DOHH2 (cell line): ENCODE measurements around the gene ST3GAL3.

ENCODE experiments used
- H3F3A ChIP-seq: fragments of 200-600 bp; sonication (generic), shearing (Covaris generic); 2 replicates; pipeline ENCODE4 v1.6.0; 2016; ENCODE audit warnings: antibody characterized with exemption, mild to moderate bottlenecking; ENCODE audit not compliant: control insufficient read depth, insufficient read depth
- H3K27ac ChIP-seq: fragments of 200-600 bp; sonication (generic); 2 replicates; pipeline ENCODE4 v1.5.1; 2014; ENCODE audit warnings: low read depth, mild to moderate bottlenecking, low read length, moderate library complexity
- H3K27me3 ChIP-seq: fragments of 200-600 bp; sonication (generic); 2 replicates; pipeline ENCODE4 v1.6.1; 2014; ENCODE audit warnings: mild to moderate bottlenecking, low read length, mixed read lengths; ENCODE audit not compliant: control insufficient read depth
- H3K36me3 ChIP-seq: fragments of 200-600 bp; sonication (generic); 2 replicates; pipeline ENCODE4 v1.6.1; 2014; ENCODE audit warnings: mild to moderate bottlenecking, low read length, moderate library complexity, mixed read lengths; ENCODE audit not compliant: control insufficient read depth
- H3K4me1 ChIP-seq: fragments of 200-600 bp; sonication (generic); 2 replicates; pipeline ENCODE4 v1.6.1; 2014; ENCODE audit warnings: mild to moderate bottlenecking, low read length, mixed read lengths; ENCODE audit not compliant: control insufficient read depth
- H3K4me2 ChIP-seq: fragments of 200-600 bp; sonication (generic); 2 replicates; pipeline ENCODE4 v1.6.0; 2014; ENCODE audit warnings: mild to moderate bottlenecking, low read length, moderate library complexity
- H3K4me3 ChIP-seq: fragments of 200-600 bp; sonication (generic); 2 replicates; pipeline ENCODE4 v1.5.1; 2014; ENCODE audit warnings: mild to moderate bottlenecking, low read length, mixed read lengths
- H3K79me2 ChIP-seq: fragments of 200-600 bp; sonication (generic); 2 replicates; pipeline ENCODE4 v1.6.1; 2014; ENCODE audit warnings: mild to moderate bottlenecking, low read length, mixed read lengths; ENCODE audit not compliant: control insufficient read depth
- H3K9me2 ChIP-seq: fragments of 200-600 bp; sonication (generic); replicated peaks from 2 replicates; pipeline ENCODE4 v1.6.1; 2014; ENCODE audit warnings: mild to moderate bottlenecking, low read length, mixed read lengths; ENCODE audit not compliant: control insufficient read depth
- H3K9me3 ChIP-seq: fragments of 200-600 bp; sonication (generic); 2 replicates; pipeline ENCODE4 v1.6.1; 2014; ENCODE audit warnings: antibody characterized with exemption, low read length, mixed read lengths; ENCODE audit not compliant: control insufficient read depth, insufficient read depth
- H4K20me1 ChIP-seq: fragments of 200-600 bp; sonication (generic); 2 replicates; pipeline ENCODE4 v1.6.0; 2014; ENCODE audit warnings: low read depth, mild to moderate bottlenecking, antibody characterized with exemption, low read length, moderate library complexity; ENCODE audit not compliant: control insufficient read depth, insufficient read depth
- CTCF ChIP-seq: fragments of 200-600 bp; sonication (generic); IDR thresholded peaks from one replicate; pipeline ENCODE4 v1.5.1; 2014; ENCODE audit warnings: antibody characterized with exemption, mild to moderate bottlenecking, low read depth, low read length; ENCODE audit not compliant: poor library complexity, severe bottlenecking
- EZH2phosphoT487 ChIP-seq: fragments of 200-600 bp; sonication (generic); IDR thresholded peaks from 2 replicates; pipeline ENCODE4 v1.6.1; 2017; ENCODE audit warnings: borderline replicate concordance, mild to moderate bottlenecking, antibody characterized with exemption, low read length, moderate library complexity, mixed read lengths

Gene ST3GAL3

GRCh38 chr1:43687301-43688108 lies 19.8 kb upstream of the ST3GAL3 start:
- TF ChIP-seq EZH2phosphoT487 = no peak
- TF ChIP-seq CTCF = no peak
- no peaks in the 10 kb centered on the region for H3K79me2 ChIP-seq
- H4K20me1 ChIP-seq = no peaks in the 10 kb centered on the region
- no peak overlapping the region for H3K4me3 ChIP-seq
- H3K36me3 ChIP-seq = peaks cover 86% of the 10 kb centered on the region
- H3K4me2 ChIP-seq = no peak overlapping the region
- H3K9me2 ChIP-seq = no peaks in the 10 kb centered on the region
- H3K9me3 ChIP-seq = no peaks in the 10 kb centered on the region
- H3K27ac ChIP-seq = no peak overlapping the region
- no peaks in the 10 kb centered on the region for H3K27me3 ChIP-seq
- no peaks in the 10 kb centered on the region for H3F3A ChIP-seq
- H3K4me1 ChIP-seq = no peaks in the 10 kb centered on the region

DNA sequence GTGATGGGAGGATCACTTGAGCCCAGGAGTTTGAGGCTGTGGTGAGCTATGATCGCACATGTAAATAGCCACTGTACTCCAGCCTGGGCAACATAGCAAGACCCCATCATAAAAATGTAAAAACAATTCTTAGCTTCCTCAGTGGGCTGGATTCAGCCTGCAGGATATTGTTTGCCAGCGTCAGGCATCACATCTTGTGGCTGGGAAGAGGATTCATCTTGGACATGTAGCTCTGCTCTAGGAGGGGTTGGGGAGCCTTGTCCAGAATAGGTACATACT lies 19.3 kb upstream of the ST3GAL3 start:
- no peaks in the 10 kb centered on the region for H3K9me2 ChIP-seq
- TF ChIP-seq EZH2phosphoT487 (no peak), CTCF (no peak)
- H3K4me3 ChIP-seq = no peak overlapping the region
- H3K27ac ChIP-seq = no peak overlapping the region
- H3F3A ChIP-seq = no peaks in the 10 kb centered on the region
- H3K4me2 ChIP-seq = no peak overlapping the region
- peaks cover 87% of the 10 kb centered on the region for H3K36me3 ChIP-seq
- H3K27me3 ChIP-seq = no peaks in the 10 kb centered on the region
- H3K79me2 ChIP-seq = no peaks in the 10 kb centered on the region
- no peaks in the 10 kb centered on the region for H3K9me3 ChIP-seq
- H3K4me1 ChIP-seq = no peaks in the 10 kb centered on the region
- no peaks in the 10 kb centered on the region for H4K20me1 ChIP-seq

DNA sequence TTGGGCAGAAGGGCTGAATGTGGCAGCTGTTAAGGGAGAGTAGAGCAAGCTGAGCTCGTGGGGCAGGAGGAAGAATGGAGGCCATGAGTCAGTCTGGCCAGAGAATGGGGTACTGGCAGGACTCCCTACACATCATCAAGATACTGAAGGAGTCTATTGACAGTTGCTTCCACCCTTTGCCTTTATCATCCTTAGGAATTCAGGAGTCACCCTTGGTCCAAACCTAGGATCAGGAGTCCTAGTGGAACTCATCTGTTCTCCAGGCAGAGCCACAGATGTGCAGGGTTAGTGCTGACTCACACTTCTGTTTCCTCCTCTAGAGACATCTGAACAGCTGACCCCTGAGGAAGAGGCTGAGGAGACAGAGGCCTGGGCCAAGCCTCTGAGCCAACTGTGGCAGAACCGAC lies 18.7 kb upstream of the ST3GAL3 start:
- H4K20me1 ChIP-seq = no peaks in the 10 kb centered on the region
- H3K27ac ChIP-seq = no peak overlapping the region

More for the DNA sequence above, 18.7 kb upstream of the ST3GAL3 start:
- no peaks in the 10 kb centered on the region for H3F3A ChIP-seq
- H3K36me3 ChIP-seq = peaks cover 87% of the 10 kb centered on the region
- no peak for TF ChIP-seq CTCF
- TF ChIP-seq EZH2phosphoT487 = no peak
- no peaks in the 10 kb centered on the region for H3K9me2 ChIP-seq
- no peaks in the 10 kb centered on the region for H3K4me1 ChIP-seq
- no peak overlapping the region for H3K4me2 ChIP-seq
- no peaks in the 10 kb centered on the region for H3K9me3 ChIP-seq
- no peaks in the 10 kb centered on the region for H3K79me2 ChIP-seq
- H3K4me3 ChIP-seq = no peak overlapping the region
- H3K27me3 ChIP-seq = no peaks in the 10 kb centered on the region
